ENCODE measurements around the gene RAB15.

DNA sequence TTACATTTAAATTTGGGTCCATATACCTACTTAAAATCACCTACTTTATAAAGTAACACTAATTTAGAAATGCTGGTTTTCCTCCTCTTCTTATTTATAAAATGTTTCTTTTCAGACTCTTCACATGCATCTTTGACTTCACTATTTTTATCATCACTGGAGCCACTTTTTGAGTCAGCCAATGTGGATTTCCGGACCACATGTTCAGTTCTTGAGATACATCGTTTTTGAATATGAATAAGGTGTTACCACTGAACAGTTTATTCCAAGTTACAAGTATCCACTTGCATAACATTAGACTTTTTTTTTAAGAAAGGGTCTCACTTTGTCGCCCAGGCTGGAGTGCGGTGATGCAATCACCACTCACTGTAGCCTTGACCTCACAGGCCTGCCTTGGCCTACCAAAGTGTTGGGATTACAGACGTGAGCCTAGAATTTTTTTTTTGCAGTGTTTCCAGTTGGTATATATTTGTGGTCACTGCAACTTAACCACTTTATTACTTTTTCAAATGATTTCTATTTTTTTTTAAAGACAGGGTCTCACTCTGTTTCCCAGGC lies 20.3 kb upstream of the RAB15 start:
- TF ChIP-seq, protein P1, sequence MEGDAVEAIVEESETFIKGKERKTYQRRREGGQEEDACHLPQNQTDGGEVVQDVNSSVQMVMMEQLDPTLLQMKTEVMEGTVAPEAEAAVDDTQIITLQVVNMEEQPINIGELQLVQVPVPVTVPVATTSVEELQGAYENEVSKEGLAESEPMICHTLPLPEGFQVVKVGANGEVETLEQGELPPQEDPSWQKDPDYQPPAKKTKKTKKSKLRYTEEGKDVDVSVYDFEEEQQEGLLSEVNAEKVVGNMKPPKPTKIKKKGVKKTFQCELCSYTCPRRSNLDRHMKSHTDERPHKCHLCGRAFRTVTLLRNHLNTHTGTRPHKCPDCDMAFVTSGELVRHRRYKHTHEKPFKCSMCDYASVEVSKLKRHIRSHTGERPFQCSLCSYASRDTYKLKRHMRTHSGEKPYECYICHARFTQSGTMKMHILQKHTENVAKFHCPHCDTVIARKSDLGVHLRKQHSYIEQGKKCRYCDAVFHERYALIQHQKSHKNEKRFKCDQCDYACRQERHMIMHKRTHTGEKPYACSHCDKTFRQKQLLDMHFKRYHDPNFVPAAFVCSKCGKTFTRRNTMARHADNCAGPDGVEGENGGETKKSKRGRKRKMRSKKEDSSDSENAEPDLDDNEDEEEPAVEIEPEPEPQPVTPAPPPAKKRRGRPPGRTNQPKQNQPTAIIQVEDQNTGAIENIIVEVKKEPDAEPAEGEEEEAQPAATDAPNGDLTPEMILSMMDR (IDR thresholded peaks at IDR 0.05), result no peak
- TF ChIP-seq POLR2A (IDR thresholded peaks at IDR 0.05), result no peak
